ENCODE measurements around the gene ZNF343. TPM values are rescaled to one million over a fixed set of nuclear protein-coding genes. Genes with fewer than 3 reads are reported as not detected.

Gene ZNF343
- total and polyA plus RNA-seq, 2 of the 4 experiments (the other 2 are of a cell fraction): 7.8 to 26.2 TPM

GRCh38 chr20:2485661-2486060 is 23.1 kb downstream of the ZNF343 start:
- no peak overlapping the region for H3K4ac ChIP-seq (ENCODE audit: low read depth, low read length)
- POLR2A ChIA-PET (ENCODE audit: unreplicated experiment): no interaction called here
- no peak overlapping the region for H4K5ac ChIP-seq (ENCODE audit: low read depth, low read length)
- H3K79me1 ChIP-seq (ENCODE audit: low read depth in 1 of 2, low read length in 2 of 2): peaks cover 4 to 6% of the 10 kb centered on the region in 2 experiments; a peak in 1 of 4 replicates
- intact Hi-C loops (cut with micrococcal nuclease) (no loop called here), dilution Hi-C loops (cut with HindIII; ENCODE audit: low sequenced_read_pairs, unreplicated experiment) (no loop called here), in situ Hi-C loops (cut with MboI; ENCODE audit: low sequenced_read_pairs) (no loop called here)
- no peaks in the 10 kb centered on the region for H3K4me1 ChIP-seq (ENCODE audit: control insufficient read depth, insufficient read depth, low read length)
- H3K9ac ChIP-seq (ENCODE audit: low read depth, low read length): no peak overlapping the region
- H4K91ac ChIP-seq (ENCODE audit: insufficient read depth, low read depth, low read length): no peak overlapping the region
- no peak overlapping the region for H3K14ac ChIP-seq (replicated peaks; ENCODE audit: low read depth, low read length)
- no peaks in the 10 kb centered on the region for H3K9me3 ChIP-seq (ENCODE audit: control insufficient read depth, insufficient read depth, low read length)
- H4K8ac ChIP-seq (ENCODE audit: low read depth in 2 of 2, low read length in 2 of 2): no peak overlapping the region
- CTCF ChIA-PET: no interaction called here
- H3K36me3 ChIP-seq (ENCODE audit: control insufficient read depth, insufficient read depth, low read length): peaks cover 39% of the 10 kb centered on the region
- H2BK20ac ChIP-seq (ENCODE audit: low read depth, low read length): no peak overlapping the region
- no peaks in the 10 kb centered on the region for H3K27me3 ChIP-seq (ENCODE audit: control insufficient read depth, insufficient read depth, low read length)
- H2BK15ac ChIP-seq (ENCODE audit: low read depth, low read length): no peak overlapping the region
- H3K23ac ChIP-seq (ENCODE audit: low read depth, low read length): no peak overlapping the region
- no peak overlapping the region for H3K18ac ChIP-seq (ENCODE audit: low read depth, low read length)
- no peak for TF ChIP-seq RCOR1 (IDR thresholded peaks at IDR 0.05; ENCODE audit: insufficient replicate concordance, low read length)
- no peak for TF ChIP-seq BHLHE40 (IDR thresholded peaks at IDR 0.05; ENCODE audit: low read depth, low read length)
- TF ChIP-seq MXI1 (IDR thresholded peaks at IDR 0.05; ENCODE audit: borderline replicate concordance, low read depth, low read length): no peak
- no peak for TF ChIP-seq ELK1 (IDR thresholded peaks at IDR 0.05; ENCODE audit: borderline replicate concordance, low read depth, low read length)
- TF ChIP-seq SMC3 (IDR thresholded peaks at IDR 0.05; ENCODE audit: low read depth, low read length): no peak
- TF ChIP-seq, protein P1, sequence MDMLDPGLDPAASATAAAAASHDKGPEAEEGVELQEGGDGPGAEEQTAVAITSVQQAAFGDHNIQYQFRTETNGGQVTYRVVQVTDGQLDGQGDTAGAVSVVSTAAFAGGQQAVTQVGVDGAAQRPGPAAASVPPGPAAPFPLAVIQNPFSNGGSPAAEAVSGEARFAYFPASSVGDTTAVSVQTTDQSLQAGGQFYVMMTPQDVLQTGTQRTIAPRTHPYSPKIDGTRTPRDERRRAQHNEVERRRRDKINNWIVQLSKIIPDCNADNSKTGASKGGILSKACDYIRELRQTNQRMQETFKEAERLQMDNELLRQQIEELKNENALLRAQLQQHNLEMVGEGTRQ (IDR thresholded peaks at IDR 0.05; ENCODE audit: low read depth, low read length): no peak
- no peak for TF ChIP-seq MAZ (IDR thresholded peaks at IDR 0.05; ENCODE audit: borderline replicate concordance, low read depth, low read length)
- TF ChIP-seq FOS (IDR thresholded peaks at IDR 0.05; ENCODE audit: low read depth, low read length): no peak
- no peak for TF ChIP-seq NFE2L2 (IDR thresholded peaks at IDR 0.05; ENCODE audit: low read depth, low read length)
- TF ChIP-seq, protein P2, sequence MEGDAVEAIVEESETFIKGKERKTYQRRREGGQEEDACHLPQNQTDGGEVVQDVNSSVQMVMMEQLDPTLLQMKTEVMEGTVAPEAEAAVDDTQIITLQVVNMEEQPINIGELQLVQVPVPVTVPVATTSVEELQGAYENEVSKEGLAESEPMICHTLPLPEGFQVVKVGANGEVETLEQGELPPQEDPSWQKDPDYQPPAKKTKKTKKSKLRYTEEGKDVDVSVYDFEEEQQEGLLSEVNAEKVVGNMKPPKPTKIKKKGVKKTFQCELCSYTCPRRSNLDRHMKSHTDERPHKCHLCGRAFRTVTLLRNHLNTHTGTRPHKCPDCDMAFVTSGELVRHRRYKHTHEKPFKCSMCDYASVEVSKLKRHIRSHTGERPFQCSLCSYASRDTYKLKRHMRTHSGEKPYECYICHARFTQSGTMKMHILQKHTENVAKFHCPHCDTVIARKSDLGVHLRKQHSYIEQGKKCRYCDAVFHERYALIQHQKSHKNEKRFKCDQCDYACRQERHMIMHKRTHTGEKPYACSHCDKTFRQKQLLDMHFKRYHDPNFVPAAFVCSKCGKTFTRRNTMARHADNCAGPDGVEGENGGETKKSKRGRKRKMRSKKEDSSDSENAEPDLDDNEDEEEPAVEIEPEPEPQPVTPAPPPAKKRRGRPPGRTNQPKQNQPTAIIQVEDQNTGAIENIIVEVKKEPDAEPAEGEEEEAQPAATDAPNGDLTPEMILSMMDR (conservative IDR thresholded peaks at IDR 0.05; ENCODE audit: low read depth, low read length): no peak
- BruUV-seq (replicated peaks): no TSS peak
- ATAC-seq (ENCODE audit: low read depth) (no peak), DNase-seq (no peak)
- H3K9me1 ChIP-seq (ENCODE audit: insufficient read depth, low read length): no peaks in the 10 kb centered on the region; the same call in 1 of the 2 replicates
- H3K4me3 ChIP-seq (ENCODE audit: insufficient read depth, low read depth, low read length): no peak overlapping the region
- H3K56ac ChIP-seq (ENCODE audit: extremely low read depth, insufficient read depth, low read length): no peak overlapping the region
- no peaks in the 10 kb centered on the region for H4K20me1 ChIP-seq (ENCODE audit: insufficient read depth, low read length)
- H2BK5ac ChIP-seq (ENCODE audit: low read depth, low read length, poor library complexity, severe bottlenecking): no peak overlapping the region
- no peak overlapping the region for H2AK9ac ChIP-seq (replicated peaks; ENCODE audit: low read depth, low read length, poor library complexity)
- H2AK5ac ChIP-seq (ENCODE audit: low read depth, low read length): no peak overlapping the region
- no peak overlapping the region for H2AFZ ChIP-seq (replicated peaks; ENCODE audit: low read length, poor library complexity)
- H3K27ac ChIP-seq (ENCODE audit: insufficient read depth, low read length): no peak overlapping the region
- H2BK120ac ChIP-seq (ENCODE audit: low read depth, low read length): no peak overlapping the region
- no CpG with 5 or more reads among the region's 4 CpGs for WGBS, 2 experiments (ENCODE audit: extremely low coverage in 2 of 2, insufficient read length in 1 of 2)
- no peak overlapping the region for H3K4me2 ChIP-seq (ENCODE audit: low read depth, low read length)

All from IMR-90 (cell line).